Islet of Langerhans (tissue), 1 donor: ENCODE data around the gene LRP6.

ENCODE experiments used
- FAIRE-seq: peaks from one replicate; lab custom pipeline; 2011; peaks lifted over from hg19 to GRCh38; lab: Jason Lieb, UNC

LRP6 gene

GRCh38 chr12:12214635-12215131 is 52.2 kb downstream of the LRP6 start:
- FAIRE-seq, result no peak

GRCh38 chr12:12214201-12214600 is 52.6 kb downstream of the LRP6 start:
- FAIRE-seq, result no peak

GRCh38 chr12:12212769-12213168 is 54.1 kb downstream of the LRP6 start:
- no peak for FAIRE-seq

DNA sequence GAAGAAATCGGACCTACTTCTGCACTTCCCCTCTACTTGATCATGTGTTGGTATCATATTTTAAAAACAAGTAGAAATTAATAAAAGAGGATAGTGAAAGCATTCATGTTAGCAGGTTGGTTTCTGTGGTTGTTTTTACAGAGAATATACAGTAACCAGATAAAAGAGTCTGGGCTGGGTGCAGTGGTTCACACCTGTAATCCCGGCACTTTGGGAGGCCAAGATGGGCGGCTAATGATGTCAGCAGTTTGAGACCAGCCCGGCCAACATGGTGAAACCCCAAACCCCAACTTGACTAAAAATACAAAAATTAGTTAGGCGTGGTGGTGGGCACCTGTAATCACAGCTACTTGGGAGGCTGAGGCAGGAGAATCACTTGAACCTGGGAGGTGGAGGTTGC is 55.9 kb downstream of the LRP6 start:
- no peak for FAIRE-seq

DNA sequence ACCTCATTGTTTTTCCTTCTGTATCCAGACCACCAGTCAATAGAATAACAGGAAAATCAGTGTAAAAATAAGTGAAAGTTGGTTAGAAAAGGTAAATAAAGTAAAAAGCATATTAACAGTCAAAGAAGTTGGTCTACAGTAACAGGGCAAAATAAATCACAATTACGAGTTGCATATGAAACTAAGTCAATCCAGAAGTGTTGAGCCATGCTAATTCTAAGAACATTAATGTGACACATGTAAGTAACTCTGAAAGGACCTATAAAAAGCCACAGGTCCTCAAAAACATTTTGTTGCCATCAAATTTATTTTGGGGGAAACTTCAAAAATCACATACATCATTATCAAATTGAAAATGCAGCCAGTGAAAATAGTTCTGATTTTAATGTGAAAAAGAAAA is 56.4 kb downstream of the LRP6 start:
- FAIRE-seq, result no peak

- FAIRE-seq, result no peak
Observed at GRCh38 chr12:12209675-12210074, 57.2 kb downstream of the LRP6 start.

- no peak for FAIRE-seq
Observed at GRCh38 chr12:12209043-12209442, 57.8 kb downstream of the LRP6 start.

GRCh38 chr12:12207746-12208145 is 59.1 kb downstream of the LRP6 start:
- no peak for FAIRE-seq

DNA sequence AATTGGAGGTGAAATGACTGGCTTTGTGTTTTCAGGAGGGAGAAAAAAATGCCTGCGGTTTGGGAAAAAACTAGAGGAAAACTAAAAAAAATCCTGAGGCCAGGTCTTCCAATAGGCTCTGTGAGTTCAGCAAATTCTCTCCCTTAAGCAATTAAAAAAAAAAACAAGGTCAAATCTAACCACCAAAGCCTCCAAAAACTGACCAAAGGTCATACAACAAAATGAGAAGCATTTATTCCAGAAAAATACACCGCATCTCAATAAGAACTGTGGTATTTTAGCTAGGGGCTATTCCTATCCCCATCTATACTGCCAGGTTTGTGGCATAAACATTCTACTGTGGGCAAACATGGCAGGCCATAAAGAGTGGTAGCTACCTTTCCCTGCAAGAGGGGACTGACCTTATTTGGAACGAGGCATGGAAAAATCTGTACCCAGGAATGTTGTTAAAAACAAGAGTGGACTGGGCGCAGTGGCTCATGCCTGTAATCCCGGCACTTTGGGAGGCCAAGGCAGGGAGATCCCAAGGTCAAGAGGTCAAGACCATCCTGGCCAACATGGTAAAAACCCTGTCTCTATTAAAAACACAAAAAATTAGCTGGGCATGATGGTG is 60.0 kb downstream of the LRP6 start:
- FAIRE-seq, result no peak

GRCh38 chr12:12202747-12203146 is 64.1 kb downstream of the LRP6 start:
- FAIRE-seq, result no peak

GRCh38 chr12:12202105-12202504 is 64.7 kb downstream of the LRP6 start:
- no peak for FAIRE-seq

GRCh38 chr12:12201274-12201758 is 65.5 kb downstream of the LRP6 start:
- FAIRE-seq, result no peak

GRCh38 chr12:12200363-12200762 is 66.5 kb downstream of the LRP6 start:
- no peak for FAIRE-seq

- no peak for FAIRE-seq
Observed at GRCh38 chr12:12198124-12198523, 68.7 kb downstream of the LRP6 start.

GRCh38 chr12:12197128-12197527 is 69.7 kb downstream of the LRP6 start:
- FAIRE-seq, result no peak

DNA sequence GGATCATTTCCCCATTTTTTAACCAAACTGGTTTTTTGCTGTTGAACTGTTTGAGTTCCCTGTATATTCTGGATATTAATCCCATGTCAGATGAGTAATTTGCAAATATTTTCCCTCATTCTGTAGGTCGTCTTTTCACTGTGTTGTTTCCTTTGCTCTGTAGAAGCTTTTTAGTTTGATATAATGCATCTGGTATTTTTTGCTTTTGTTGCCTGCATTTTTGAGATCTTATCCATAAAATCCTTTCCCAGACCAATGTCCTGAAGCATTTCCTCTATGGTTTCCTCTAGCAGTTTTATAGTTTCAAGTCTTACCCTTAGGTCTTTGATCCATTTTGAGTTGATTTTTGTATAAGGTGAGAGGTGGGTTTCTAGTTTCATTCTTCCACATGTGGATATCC is 71.3 kb downstream of the LRP6 start:
- peak; percentile 71 for FAIRE-seq

- no peak for FAIRE-seq
Observed at GRCh38 chr12:12195081-12195480, 71.8 kb downstream of the LRP6 start.

GRCh38 chr12:12194206-12194605 is 72.6 kb downstream of the LRP6 start:
- no peak for FAIRE-seq

DNA sequence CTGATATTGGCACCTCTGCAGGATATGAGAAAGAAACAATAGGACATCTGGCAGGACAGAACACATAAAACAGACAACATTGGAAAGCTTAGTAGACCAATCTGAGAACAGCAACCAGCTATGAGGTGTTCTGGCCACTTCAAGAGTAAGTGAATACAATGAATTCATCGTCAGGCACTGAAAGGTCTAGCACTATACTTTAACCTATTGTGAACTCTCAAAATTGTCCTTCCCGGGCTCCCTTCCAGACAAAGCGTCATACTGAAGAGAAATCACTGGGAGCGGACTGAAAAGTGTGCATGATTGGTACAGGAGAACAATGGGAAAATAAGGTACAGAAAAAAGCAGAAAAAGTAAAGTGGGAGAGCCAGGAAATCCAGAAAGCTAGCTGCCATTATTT is 75.8 kb downstream of the LRP6 start:
- no peak for FAIRE-seq

GRCh38 chr12:12190087-12190809 is 76.6 kb downstream of the LRP6 start:
- no peak for FAIRE-seq

GRCh38 chr12:12185414-12185813 is 81.4 kb downstream of the LRP6 start:
- peak; percentile 65 for FAIRE-seq

GRCh38 chr12:12182703-12183365 is 84.0 kb downstream of the LRP6 start:
- FAIRE-seq, result peak; percentile 43

DNA sequence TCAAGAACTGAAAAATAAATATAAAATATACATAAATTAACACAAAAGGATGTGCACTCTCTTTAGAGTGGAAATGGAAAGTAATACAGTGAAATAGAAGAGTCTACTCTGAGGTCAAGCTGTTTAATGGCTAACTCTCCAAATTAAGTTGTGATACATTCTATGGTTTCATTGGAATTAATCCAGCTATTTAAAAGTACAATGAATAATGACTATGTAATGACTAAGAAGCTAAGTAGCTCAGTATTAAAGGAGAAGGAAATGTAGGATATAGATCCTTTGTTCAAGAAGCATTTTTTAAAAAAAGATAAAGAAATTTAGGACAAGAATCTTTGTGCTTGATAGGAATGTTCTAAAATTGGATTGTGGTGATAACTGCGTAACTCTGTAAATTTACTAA is 85.3 kb downstream of the LRP6 start:
- FAIRE-seq, result peak; percentile 90
